Measurements from ENCODE around the gene URB2. TPM values are rescaled to one million over a fixed set of nuclear protein-coding genes. Genes with fewer than 3 reads are reported as not detected.

The URB2 gene
- total and polyA plus RNA-seq, 2 of the 13 experiments (the other 11 are each of a cell fraction or from before 2014, with no cell fraction given) = 4.0 to 17.6 TPM

- TF ChIP-seq RNF219 (CRISPR knock-in tag; IDR thresholded peaks at IDR 0.05) (no peak), ZMAT3 (CRISPR knock-in tag; conservative IDR thresholded peaks at IDR 0.05) (0 out of 2 replicates have a peak, but pooled peaks have one; percentile 13), MIXL1 (CRISPR knock-in tag; IDR thresholded peaks at IDR 0.05) (no peak), SNAPC5 (CRISPR knock-in tag; IDR thresholded peaks at IDR 0.05; ENCODE audit: borderline replicate concordance) (no peak), MTA1 (CRISPR knock-in tag; IDR thresholded peaks at IDR 0.05; ENCODE audit: borderline replicate concordance) (peak; percentile 53; the same call in 1 of the 2 replicates), SCMH1 (CRISPR knock-in tag; IDR thresholded peaks at IDR 0.05; ENCODE audit: borderline replicate concordance) (no peak), ZNF784 (CRISPR knock-in tag; IDR thresholded peaks at IDR 0.05; ENCODE audit: borderline replicate concordance) (peak; percentile 92), ZNF513 (CRISPR knock-in tag; conservative IDR thresholded peaks at IDR 0.05) (no peak), MED1 (CRISPR knock-in tag; IDR thresholded peaks at IDR 0.05) (no peak; the same call in 1 of the 2 replicates), HDAC1 (CRISPR knock-in tag; IDR thresholded peaks at IDR 0.05) (peak; percentile 89), ZFP41 (CRISPR knock-in tag; IDR thresholded peaks at IDR 0.05; ENCODE audit: borderline replicate concordance) (no peak), FLYWCH1 (CRISPR knock-in tag; IDR thresholded peaks at IDR 0.05) (0 out of 2 replicates have a peak, but pooled peaks have one; percentile 66), ZNF737 (CRISPR knock-in tag; IDR thresholded peaks at IDR 0.05; ENCODE audit: borderline replicate concordance) (no peak), NR2F2 (IDR thresholded peaks at IDR 0.05; ENCODE audit: borderline replicate concordance, low read depth) (no peak), REST (IDR thresholded peaks at IDR 0.05; ENCODE audit: borderline replicate concordance in 1 of 2, low read depth in 1 of 2, low read length in 2 of 2) (no peak), GMEB1 (CRISPR knock-in tag; IDR thresholded peaks at IDR 0.05; ENCODE audit: borderline replicate concordance) (peak; percentile 98), ARID2 (CRISPR knock-in tag; IDR thresholded peaks at IDR 0.05; ENCODE audit: borderline replicate concordance) (no peak)
Measured at GRCh38 chr1:229625915-229626831, at the start of gene URB2, which contains the start of gene TAF5L (continued).
